ENCODE data around the gene NAA80. TPM values are rescaled to one million over a fixed set of nuclear protein-coding genes. Genes with fewer than 3 reads are reported as not detected.

NAA80 gene, protein sequence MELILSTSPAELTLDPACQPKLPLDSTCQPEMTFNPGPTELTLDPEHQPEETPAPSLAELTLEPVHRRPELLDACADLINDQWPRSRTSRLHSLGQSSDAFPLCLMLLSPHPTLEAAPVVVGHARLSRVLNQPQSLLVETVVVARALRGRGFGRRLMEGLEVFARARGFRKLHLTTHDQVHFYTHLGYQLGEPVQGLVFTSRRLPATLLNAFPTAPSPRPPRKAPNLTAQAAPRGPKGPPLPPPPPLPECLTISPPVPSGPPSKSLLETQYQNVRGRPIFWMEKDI
- 100 to 1,000 TPM in 1 of 5 donors, 10 to 100 TPM in 3, 1 to 10 TPM in 1; 3.1 to 107 (median 22.3) TPM for total RNA-seq
- 10 to 100 TPM in 1 of 3 donors, 1 to 10 TPM in 2; 8.7 to 16.4 (median 9.7) TPM for polyA plus RNA-seq
- long read RNA-seq, donor 1, partial matches to known transcripts: 0 of 1 reads
- long read RNA-seq, donor 1, other reads (novel, unspliced or antisense): 0 of 1 reads
- long read RNA-seq, donor 2: 0 reads
- long read RNA-seq, donor 3: 0 reads
- long read RNA-seq, donor 4: 0 reads
- long read RNA-seq, donor 5, partial matches to known transcripts: 0 of 1 reads
- long read RNA-seq, donor 5, other reads (novel, unspliced or antisense): 0 of 1 reads
- long read RNA-seq, donor 6: 0 reads
- long read RNA-seq, donor 7, partial matches to known transcripts: 0 of 1 reads
- long read RNA-seq, donor 7, other reads (novel, unspliced or antisense): 0 of 1 reads
- long read RNA-seq, donor 8, partial matches to known transcripts: 0 of 1 reads
- long read RNA-seq, donor 8, other reads (novel, unspliced or antisense): 0 of 1 reads
- long read RNA-seq, donor 9, partial matches to known transcripts: 0 of 4 reads
- long read RNA-seq, donor 9, other reads (novel, unspliced or antisense): 0 of 4 reads
- long read RNA-seq, donor 10: 0 reads

DNA sequence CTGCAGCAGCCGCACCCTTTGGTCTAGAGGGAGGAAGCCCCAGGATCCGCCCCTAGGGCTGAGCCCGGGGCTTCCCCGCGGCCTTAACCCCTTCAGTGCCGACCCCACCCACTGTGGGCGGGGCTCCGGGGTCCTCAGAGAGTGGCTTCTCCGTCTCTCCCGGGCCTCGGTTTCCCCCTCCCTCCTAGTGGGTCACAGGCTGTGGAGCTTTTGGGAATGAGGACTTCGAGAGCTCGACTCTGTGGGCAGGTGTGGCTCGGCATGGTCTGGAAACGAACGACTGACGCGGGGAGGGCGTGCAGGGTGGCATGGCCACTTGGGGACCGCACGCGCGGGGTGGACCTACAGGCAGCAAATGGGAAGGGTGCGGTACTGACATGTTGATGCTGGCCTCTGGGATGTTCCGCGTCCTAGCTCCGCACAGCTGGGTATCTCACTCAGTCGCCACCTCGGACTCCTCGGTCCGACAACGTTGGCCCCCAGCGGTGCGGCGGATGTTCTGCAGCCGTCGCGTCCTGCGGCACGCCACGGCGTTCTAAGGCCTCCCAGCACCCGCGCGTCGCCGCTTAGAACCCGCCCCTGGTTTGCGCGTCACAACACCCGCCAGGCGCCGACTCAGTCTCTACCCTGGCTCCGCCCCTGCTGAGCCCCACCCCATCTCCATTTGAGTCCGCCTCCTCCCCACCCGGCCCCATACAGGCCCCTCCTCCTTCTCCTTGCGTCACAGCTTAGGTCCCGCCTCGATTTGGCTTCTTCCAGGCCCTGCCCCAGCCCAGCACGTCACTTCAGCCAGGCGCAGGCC, at the start of gene NAA80, which contains the start of gene HYAL3:
NAA80 (minus strand) TSS at position 570 of the 802 bp plus-strand sequence. CDS start 1,942 bp downstream, outside the sequence.
HYAL3 (minus strand) TSS at position 570 of the 802 bp plus-strand sequence. CDS start 3,803 bp downstream, outside the sequence.
- TF ChIP-seq, protein P1, sequence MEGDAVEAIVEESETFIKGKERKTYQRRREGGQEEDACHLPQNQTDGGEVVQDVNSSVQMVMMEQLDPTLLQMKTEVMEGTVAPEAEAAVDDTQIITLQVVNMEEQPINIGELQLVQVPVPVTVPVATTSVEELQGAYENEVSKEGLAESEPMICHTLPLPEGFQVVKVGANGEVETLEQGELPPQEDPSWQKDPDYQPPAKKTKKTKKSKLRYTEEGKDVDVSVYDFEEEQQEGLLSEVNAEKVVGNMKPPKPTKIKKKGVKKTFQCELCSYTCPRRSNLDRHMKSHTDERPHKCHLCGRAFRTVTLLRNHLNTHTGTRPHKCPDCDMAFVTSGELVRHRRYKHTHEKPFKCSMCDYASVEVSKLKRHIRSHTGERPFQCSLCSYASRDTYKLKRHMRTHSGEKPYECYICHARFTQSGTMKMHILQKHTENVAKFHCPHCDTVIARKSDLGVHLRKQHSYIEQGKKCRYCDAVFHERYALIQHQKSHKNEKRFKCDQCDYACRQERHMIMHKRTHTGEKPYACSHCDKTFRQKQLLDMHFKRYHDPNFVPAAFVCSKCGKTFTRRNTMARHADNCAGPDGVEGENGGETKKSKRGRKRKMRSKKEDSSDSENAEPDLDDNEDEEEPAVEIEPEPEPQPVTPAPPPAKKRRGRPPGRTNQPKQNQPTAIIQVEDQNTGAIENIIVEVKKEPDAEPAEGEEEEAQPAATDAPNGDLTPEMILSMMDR (IDR thresholded peaks at IDR 0.05): peak in 5 of 7 experiments; percentile 21 to 68 (median 45)
- TF ChIP-seq EP300 (IDR thresholded peaks at IDR 0.05) (no peak), POLR2AphosphoS5 (IDR thresholded peaks at IDR 0.05) (peak; percentile 87 to 98 (median 97)), POLR2A (IDR thresholded peaks at IDR 0.05) (peak in 2 of 4 donors; percentile 48 to 84)
- Histone ChIP-seq H3K36me3 (peaks cover 7 to 15% (median 8%) of the 10 kb centered on the region in 4 donors), H3K4me1 (peaks cover 37 to 68% (median 59%) of the 10 kb centered on the region in 4 donors), H3K4me3 (peak within 1 kb of the TSS; percentile 67 to 73 (median 70)), H3K27me3 (no peaks in the 10 kb centered on the region), H3K9me3 (no peaks in the 10 kb centered on the region), H3K27ac (peak within 1 kb of the TSS; percentile 92 to 96 (median 95))
- WGBS, 5 donors: 1% methylated on average over 32 to 61 of the region's 61 CpGs
- DNase-seq: peak; percentile 100
- intact Hi-C loops (cut with DNase I; ENCODE audit: low total_unique reads): no loop called here

DNA sequence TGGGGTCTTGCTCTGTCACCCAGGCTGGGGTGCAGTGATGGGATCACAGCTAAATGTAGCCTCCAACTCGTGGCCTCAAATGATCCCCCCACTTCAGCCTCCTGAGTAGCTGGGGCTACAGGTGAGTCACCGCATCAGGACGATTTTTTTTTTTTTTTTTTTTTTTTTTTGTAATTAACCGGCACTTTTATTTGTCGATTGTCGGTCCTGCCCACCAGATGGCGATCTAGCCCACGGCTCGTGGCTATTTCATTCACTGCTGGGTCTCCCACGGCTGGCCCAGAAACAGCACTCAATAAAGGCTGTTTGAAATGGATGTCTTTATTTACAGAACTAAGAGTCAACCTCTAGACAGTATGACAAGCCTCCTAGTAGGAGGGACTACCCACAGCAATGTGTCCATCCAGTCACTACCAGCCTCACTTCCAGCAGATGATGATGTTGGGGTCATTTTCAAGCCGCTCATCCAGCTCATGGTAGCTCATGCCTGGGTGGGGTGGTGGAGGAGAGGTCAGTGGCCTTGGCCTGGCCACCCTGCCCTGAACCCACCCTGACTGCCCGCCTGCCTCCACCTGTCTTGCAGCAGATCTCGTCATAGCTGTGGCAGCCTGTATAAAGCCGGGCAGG, 48.1 kb upstream of the NAA80 start:
- intact Hi-C loops (cut with DNase I; ENCODE audit: low total_unique reads): no loop called here
- TF ChIP-seq, protein P1 (IDR thresholded peaks at IDR 0.05): peak in 5 of 7 experiments; percentile 29 to 56 (median 48)
- TF ChIP-seq POLR2AphosphoS5 (IDR thresholded peaks at IDR 0.05) (peak in 1 of 3 donors; percentile 8), EP300 (IDR thresholded peaks at IDR 0.05) (no peak)
- Histone ChIP-seq H3K36me3 (peaks cover 12 to 20% (median 15%) of the 10 kb centered on the region in 4 donors), H3K4me3 (no peak overlapping the region), H3K27ac (peak overlapping the region in 4 of 5 donors; percentile 17 to 60 (median 31)), H3K4me1 (peaks cover 35 to 72% (median 62%) of the 10 kb centered on the region in 4 donors), H3K9me3 (no peaks in the 10 kb centered on the region), H3K27me3 (no peaks in the 10 kb centered on the region)
- peak; percentile 77 to 93 for DNase-seq
- 17 to 26% (median 25%) methylated on average over 12 to 14 of the region's 14 CpGs for WGBS, 5 donors

DNA sequence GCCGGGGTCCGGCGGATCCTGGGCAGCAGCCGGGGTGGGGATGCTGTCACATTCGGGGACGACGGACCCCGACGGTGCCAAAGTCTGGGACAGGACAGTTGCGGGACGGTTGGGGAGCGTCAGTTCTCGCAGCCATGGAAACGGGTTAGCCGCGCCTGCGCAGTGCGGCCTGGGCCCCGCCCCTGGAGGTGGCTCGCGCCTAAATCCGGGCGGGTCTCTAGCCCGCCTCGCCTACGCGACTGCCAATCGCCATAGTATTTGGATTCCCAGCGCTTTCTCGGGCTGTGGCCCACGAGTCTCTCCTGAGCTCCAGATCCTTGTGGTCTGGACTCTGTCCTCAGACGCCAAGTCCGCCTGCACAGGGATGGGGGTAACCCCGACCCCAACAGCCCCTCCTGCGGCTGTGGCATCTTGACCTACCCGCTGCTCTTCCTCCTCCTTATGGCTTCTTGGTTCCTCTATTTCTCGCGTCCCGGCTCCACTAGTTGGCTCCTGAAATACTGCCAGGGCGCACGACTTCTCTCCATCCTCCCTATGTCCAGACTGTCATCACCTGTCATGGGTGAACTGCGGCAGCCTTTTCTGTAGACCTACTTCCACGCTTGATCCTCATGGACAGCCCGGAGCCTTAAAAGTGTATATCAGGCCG, 46.5 kb upstream of the NAA80 start, which contains the start of gene ZMYND10:
ZMYND10 (minus strand) TSS at position 147 of the 649 bp plus-strand sequence. CDS start 153 bp downstream, outside the sequence.
- WGBS, 5 donors: 9 to 19% (median 11%) methylated on average over 19 to 45 of the region's 45 CpGs
- H3K4me3 ChIP-seq: peak within 1 kb of the TSS; percentile 30 to 49 (median 42)
- H3K4me1 ChIP-seq: peaks cover 35 to 74% (median 61%) of the 10 kb centered on the region in 4 donors
- H3K27ac ChIP-seq: peak within 1 kb of the TSS in 3 of 5 donors; percentile 34 to 45 (median 40)
- peaks cover 12 to 20% (median 15%) of the 10 kb centered on the region in 4 donors for H3K36me3 ChIP-seq
- peak; percentile 79 to 86 for DNase-seq
- TF ChIP-seq POLR2AphosphoS5 (IDR thresholded peaks at IDR 0.05) (peak in 1 of 3 donors; percentile 28), EP300 (IDR thresholded peaks at IDR 0.05) (no peak)
- intact Hi-C loops (cut with DNase I; ENCODE audit: low total_unique reads): no loop called here
- no peaks in the 10 kb centered on the region for H3K27me3 ChIP-seq
- H3K9me3 ChIP-seq: no peaks in the 10 kb centered on the region
